SU-DHL-6 (cell line): ENCODE measurements around the gene AHRR.

Source experiments
- H2AFZ ChIP-seq: fragments of 200-600 bp; sonication (generic); 2 replicates; pipeline ENCODE4 v1.6.1; 2014; ENCODE audit warnings: low read depth, mild to moderate bottlenecking, moderate library complexity, mixed read lengths, antibody characterized with exemption, low read length; ENCODE audit not compliant: severe bottlenecking
- H3F3A ChIP-seq: fragments of 200-600 bp; shearing (Covaris generic); 2 replicates; pipeline ENCODE4 v1.6.0; 2016; ENCODE audit warnings: antibody characterized with exemption, mild to moderate bottlenecking; ENCODE audit not compliant: insufficient read depth
- H3K27ac ChIP-seq: fragments of 200-600 bp; sonication (generic); 2 replicates; pipeline ENCODE4 v1.5.1; 2016; ENCODE audit warnings: low read depth, mild to moderate bottlenecking, low read length, moderate library complexity, mixed read lengths
- H3K27me3 ChIP-seq: fragments of 200-600 bp; sonication (generic), shearing (Covaris generic); 2 replicates; pipeline ENCODE4 v1.6.0; 2014; ENCODE audit warnings: mild to moderate bottlenecking, low read length
- H3K36me3 ChIP-seq: fragments of 200-600 bp; sonication (generic); 2 replicates; pipeline ENCODE4 v1.6.1; 2014; ENCODE audit warnings: mild to moderate bottlenecking, low read length, mixed read lengths
- H3K4me2 ChIP-seq: fragments of 300-600, 200-600 bp; shearing (Covaris generic), sonication (generic); 2 replicates; pipeline ENCODE4 v1.6.0; 2014; ENCODE audit warnings: low read length, low read depth, mild to moderate bottlenecking; ENCODE audit not compliant: poor library complexity, severe bottlenecking
- H3K4me3 ChIP-seq: fragments of 200-600 bp; sonication (generic); 2 replicates; pipeline ENCODE4 v1.5.1; 2014; ENCODE audit warnings: antibody characterized with exemption, low read length, mild to moderate bottlenecking, mixed read lengths; ENCODE audit not compliant: insufficient read depth, poor library complexity, severe bottlenecking
- H3K79me2 ChIP-seq: fragments of 200-600 bp; sonication (generic); 2 replicates; pipeline ENCODE4 v1.6.1; 2014; ENCODE audit warnings: mild to moderate bottlenecking, low read length, moderate library complexity; ENCODE audit not compliant: insufficient read depth
- H3K9ac ChIP-seq: fragments of 200-600 bp; sonication (generic); 2 replicates; pipeline ENCODE4 v1.7.0; 2014; ENCODE audit warnings: mild to moderate bottlenecking, low read length
- H3K9me2 ChIP-seq: fragments of 200-600 bp; sonication (generic); replicated peaks from 2 replicates; pipeline ENCODE4 v1.6.1; 2014; ENCODE audit warnings: low read length; ENCODE audit not compliant: insufficient read depth
- H3K9me3 ChIP-seq: fragments of 200-600 bp; sonication (generic); 2 replicates; pipeline ENCODE4 v1.6.1; 2014; ENCODE audit warnings: low read length, mixed read lengths; ENCODE audit not compliant: insufficient read depth
- H4K20me1 ChIP-seq: fragments of 200-600 bp; sonication (generic); 2 replicates; pipeline ENCODE4 v1.6.1; 2014; ENCODE audit warnings: low read depth, mild to moderate bottlenecking, antibody characterized with exemption, low read length, moderate library complexity, mixed read lengths
- EZH2phosphoT487 ChIP-seq: fragments of 200-600 bp; sonication (generic), shearing (Covaris generic); conservative IDR thresholded peaks from 2 replicates; pipeline ENCODE4 v1.6.1; 2018; ENCODE audit warnings: mild to moderate bottlenecking, antibody characterized with exemption, low read length, moderate library complexity, mixed read lengths
- TF ChIP-seq, protein P1 (sequence below): fragments of 200-600 bp; sonication (generic); IDR thresholded peaks from one replicate; pipeline ENCODE4 v1.5.1; 2017; ENCODE audit warnings: antibody characterized with exemption, mild to moderate bottlenecking, low read length, moderate library complexity; ENCODE audit not compliant: insufficient read depth, poor library complexity, severe bottlenecking

The AHRR gene

DNA sequence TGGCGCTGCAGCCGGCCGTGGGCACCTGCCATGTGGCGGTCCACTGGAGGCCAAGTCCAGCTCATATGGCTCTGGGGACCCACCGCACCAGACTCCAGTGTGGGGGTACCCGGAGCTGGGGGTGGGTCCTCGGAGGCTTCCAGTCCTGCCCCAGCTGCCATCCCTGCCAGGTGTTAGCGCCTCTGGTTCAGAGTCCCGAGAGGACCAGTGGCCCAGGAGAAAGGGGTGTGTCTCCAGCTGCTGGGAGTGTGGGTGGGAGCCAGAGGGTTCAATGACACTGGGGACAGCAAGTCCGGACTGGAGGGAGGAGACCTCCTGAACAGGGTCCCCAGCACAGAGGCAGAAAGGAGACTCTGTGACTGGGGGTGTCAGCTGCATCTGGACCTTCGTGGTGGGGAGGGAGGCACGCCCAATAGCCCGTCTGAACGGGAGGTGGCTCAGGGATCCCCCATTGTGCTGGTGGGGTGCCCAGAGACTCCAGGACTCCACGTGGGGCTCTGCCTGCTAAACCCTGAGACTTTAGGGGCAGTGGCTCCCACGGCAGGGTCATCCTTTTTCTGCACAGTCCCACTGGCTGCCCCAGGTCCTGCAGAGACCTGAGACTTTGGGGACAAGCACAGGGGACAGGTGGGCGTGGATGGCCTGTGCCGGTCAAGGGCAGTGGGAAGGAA, 2.4 kb upstream of the AHRR start:
- TF ChIP-seq, protein P1, sequence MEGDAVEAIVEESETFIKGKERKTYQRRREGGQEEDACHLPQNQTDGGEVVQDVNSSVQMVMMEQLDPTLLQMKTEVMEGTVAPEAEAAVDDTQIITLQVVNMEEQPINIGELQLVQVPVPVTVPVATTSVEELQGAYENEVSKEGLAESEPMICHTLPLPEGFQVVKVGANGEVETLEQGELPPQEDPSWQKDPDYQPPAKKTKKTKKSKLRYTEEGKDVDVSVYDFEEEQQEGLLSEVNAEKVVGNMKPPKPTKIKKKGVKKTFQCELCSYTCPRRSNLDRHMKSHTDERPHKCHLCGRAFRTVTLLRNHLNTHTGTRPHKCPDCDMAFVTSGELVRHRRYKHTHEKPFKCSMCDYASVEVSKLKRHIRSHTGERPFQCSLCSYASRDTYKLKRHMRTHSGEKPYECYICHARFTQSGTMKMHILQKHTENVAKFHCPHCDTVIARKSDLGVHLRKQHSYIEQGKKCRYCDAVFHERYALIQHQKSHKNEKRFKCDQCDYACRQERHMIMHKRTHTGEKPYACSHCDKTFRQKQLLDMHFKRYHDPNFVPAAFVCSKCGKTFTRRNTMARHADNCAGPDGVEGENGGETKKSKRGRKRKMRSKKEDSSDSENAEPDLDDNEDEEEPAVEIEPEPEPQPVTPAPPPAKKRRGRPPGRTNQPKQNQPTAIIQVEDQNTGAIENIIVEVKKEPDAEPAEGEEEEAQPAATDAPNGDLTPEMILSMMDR = no peak
- no peak for TF ChIP-seq EZH2phosphoT487
- no peak overlapping the region for H3K4me3 ChIP-seq
- H3K9ac ChIP-seq = no peak overlapping the region
- H2AFZ ChIP-seq = no peak overlapping the region
- no peaks in the 10 kb centered on the region for H3K36me3 ChIP-seq
- no peak overlapping the region for H3K4me2 ChIP-seq
- H3F3A ChIP-seq = 0 out of 2 replicates have a peak, but pooled peaks cover 3% of the 10 kb centered on the region
- no peaks in the 10 kb centered on the region for H3K9me3 ChIP-seq
- no peaks in the 10 kb centered on the region for H3K27me3 ChIP-seq
- no peaks in the 10 kb centered on the region for H4K20me1 ChIP-seq
- no peaks in the 10 kb centered on the region for H3K9me2 ChIP-seq
- no peak overlapping the region for H3K27ac ChIP-seq
- no peaks in the 10 kb centered on the region for H3K79me2 ChIP-seq

DNA sequence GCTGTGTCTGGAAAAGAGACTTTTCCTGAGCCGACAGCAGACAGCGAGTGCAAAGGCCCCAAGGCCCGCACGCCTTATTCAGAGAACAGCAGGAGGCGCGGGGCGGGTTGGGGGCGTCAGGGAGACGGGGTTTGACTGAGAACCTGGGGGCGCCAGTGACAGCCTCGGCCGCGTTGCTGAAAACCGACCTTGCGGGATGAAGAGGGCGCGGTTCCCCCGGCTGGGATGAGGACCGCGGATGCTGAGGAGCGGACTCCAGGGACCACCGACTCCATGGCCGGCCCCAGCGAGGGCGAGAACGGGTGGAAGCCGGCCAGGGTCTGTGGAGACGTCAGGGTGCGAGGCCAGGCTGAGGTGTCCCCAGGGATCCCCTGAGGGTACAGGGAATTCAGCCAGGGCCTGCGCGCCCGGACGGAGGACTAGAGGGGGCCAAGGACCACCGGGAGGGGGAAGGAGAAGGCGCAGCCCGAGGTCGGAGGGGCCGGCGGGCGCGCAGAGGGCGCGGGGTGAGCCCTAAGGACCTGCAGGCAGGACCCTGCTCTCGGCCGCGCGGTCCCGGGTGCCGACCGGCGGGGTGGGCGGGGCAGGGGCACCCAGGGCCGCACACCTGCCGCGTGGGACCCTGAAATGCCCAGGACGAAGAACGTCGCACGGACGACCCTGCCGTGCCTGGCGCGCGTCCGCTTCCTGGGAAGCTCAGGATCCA, 837 bp upstream of the AHRR start:
- Histone ChIP-seq H2AFZ (no peak overlapping the region), H3K4me2 (no peak overlapping the region), H3K79me2 (no peaks in the 10 kb centered on the region), H3K27ac (no peak overlapping the region), H4K20me1 (no peaks in the 10 kb centered on the region), H3K36me3 (no peaks in the 10 kb centered on the region), H3K9me2 (no peaks in the 10 kb centered on the region), H3K9ac (no peak overlapping the region), H3K27me3 (no peaks in the 10 kb centered on the region), H3F3A (0 out of 2 replicates have a peak, but pooled peaks cover 3% of the 10 kb centered on the region), H3K4me3 (no peak overlapping the region), H3K9me3 (no peaks in the 10 kb centered on the region)
- TF ChIP-seq, protein P1 = no peak
- TF ChIP-seq EZH2phosphoT487 = no peak

DNA sequence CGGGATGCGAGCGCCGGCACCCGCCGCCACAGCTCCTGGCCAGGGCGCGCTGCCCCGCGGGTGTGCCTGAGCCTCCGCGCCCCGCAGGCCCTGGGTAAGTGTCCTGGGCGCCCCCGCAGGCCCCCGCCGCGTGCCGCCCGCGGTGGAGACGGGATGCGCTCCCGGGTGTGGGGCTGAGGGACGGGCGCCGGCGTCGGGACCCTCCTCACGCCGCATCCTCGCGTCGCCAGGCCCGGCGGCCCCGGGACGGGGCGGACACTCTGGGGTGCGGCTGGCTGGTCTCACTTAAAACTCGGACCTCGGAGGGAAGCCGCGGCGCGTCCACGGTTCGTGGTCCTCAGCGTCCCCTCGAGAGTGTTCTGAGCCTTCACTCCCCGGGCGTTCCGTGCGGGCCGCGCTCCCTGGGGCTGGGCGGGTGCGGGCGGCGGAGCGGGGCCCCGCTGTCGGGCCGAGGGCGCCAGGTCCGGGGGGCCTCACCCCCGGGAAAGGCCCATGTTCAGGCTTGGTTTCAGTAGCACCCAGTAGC, 275 bp downstream of the AHRR start:
- TF ChIP-seq, protein P1 = no peak
- TF ChIP-seq EZH2phosphoT487 = no peak
- H3K27ac ChIP-seq = no peak overlapping the region
- H3K27me3 ChIP-seq = no peaks in the 10 kb centered on the region
- H3K4me2 ChIP-seq = no peak overlapping the region
- no peaks in the 10 kb centered on the region for H3K9me3 ChIP-seq
- no peaks in the 10 kb centered on the region for H3K79me2 ChIP-seq
- no peak overlapping the region for H3K9ac ChIP-seq
- H3K36me3 ChIP-seq = no peaks in the 10 kb centered on the region
- no peak overlapping the region for H2AFZ ChIP-seq
- no peaks in the 10 kb centered on the region for H4K20me1 ChIP-seq
- no peaks in the 10 kb centered on the region for H3K9me2 ChIP-seq
- H3F3A ChIP-seq = 0 out of 2 replicates have a peak, but pooled peaks cover 3% of the 10 kb centered on the region
- H3K4me3 ChIP-seq = no peak overlapping the region
